LNCaP clone FGC (cell line): ENCODE results near the gene EPB41.

Source experiments
- DNase-seq: peaks from one replicate; pipeline ENCODE4 v3.0.0-alpha.2; 2011; ENCODE audit warnings: low read depth
- H3K4me3 ChIP-seq: 2 replicates; pipeline ENCODE4 v1.5.1; 2011; ENCODE audit warnings: mild to moderate bottlenecking, low read depth, low read length, control low read depth
- TF ChIP-seq, protein P1 (sequence below): IDR thresholded peaks from 2 replicates; pipeline ENCODE4 v1.5.1; 2012; ENCODE audit warnings: mild to moderate bottlenecking; ENCODE audit not compliant: control insufficient read depth, insufficient read depth; ENCODE audit errors: extremely low read depth

The EPB41 gene

DNA sequence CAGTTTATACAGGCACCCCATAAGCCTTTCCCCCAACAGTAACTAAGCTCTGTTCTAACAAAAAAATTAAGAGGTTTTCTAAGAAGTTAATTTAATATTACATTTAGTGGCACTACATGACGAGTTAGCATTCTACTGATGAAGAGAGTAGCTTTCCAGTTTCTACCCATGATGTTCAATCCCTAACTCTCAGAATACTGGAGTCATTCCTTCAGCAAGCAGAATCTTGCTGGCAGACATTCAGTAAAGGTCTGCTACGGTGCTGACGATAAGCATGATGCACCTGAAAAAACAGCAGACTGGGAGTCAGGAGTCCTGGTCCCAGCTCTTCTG is 242.9 kb downstream of the EPB41 start:
- DNase-seq, result no peak
- TF ChIP-seq, protein P1, sequence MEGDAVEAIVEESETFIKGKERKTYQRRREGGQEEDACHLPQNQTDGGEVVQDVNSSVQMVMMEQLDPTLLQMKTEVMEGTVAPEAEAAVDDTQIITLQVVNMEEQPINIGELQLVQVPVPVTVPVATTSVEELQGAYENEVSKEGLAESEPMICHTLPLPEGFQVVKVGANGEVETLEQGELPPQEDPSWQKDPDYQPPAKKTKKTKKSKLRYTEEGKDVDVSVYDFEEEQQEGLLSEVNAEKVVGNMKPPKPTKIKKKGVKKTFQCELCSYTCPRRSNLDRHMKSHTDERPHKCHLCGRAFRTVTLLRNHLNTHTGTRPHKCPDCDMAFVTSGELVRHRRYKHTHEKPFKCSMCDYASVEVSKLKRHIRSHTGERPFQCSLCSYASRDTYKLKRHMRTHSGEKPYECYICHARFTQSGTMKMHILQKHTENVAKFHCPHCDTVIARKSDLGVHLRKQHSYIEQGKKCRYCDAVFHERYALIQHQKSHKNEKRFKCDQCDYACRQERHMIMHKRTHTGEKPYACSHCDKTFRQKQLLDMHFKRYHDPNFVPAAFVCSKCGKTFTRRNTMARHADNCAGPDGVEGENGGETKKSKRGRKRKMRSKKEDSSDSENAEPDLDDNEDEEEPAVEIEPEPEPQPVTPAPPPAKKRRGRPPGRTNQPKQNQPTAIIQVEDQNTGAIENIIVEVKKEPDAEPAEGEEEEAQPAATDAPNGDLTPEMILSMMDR, result no peak
- H3K4me3 ChIP-seq, result no peak overlapping the region

DNA sequence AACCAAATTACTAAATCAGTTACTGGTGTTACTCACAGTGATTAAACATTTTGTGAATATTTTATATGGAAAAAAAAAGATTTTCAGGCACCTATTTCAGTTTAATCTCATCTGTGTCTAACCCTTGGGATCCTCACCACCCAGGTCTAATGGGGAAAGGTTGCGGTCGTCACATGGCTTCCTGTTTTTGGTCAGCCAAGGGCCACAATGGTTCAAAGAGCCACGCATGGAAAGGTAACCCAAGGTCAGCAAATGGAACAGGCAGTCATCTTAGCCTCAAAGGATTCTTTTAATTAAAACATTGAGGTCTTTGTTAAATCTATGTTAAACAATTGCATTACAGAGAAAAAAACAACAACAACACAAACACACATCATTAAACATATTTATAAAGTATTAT is 245.4 kb downstream of the EPB41 start:
- no peak for DNase-seq
- TF ChIP-seq, protein P1, result no peak
- no peak overlapping the region for H3K4me3 ChIP-seq

DNA sequence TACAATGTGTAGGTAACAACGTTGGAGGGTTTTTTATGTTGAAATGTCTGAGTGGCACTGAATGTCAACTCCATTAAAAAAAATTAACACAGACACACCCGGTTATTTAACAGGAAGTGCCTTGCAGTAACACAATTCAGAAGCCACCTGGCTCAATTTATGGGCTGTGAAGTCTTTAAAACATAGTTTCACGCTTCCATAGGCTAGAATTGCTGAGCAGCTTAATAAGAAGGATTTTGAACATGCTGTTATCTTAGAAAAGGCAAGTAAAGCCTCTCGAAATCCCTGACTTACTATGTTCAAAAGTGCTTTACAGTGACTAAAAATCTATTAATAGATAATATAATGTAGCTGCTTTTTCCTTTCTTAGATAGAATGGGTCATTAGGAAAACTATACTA is 247.7 kb downstream of the EPB41 start:
- H3K4me3 ChIP-seq, result no peak overlapping the region
- TF ChIP-seq, protein P1, result no peak
- no peak for DNase-seq

DNA sequence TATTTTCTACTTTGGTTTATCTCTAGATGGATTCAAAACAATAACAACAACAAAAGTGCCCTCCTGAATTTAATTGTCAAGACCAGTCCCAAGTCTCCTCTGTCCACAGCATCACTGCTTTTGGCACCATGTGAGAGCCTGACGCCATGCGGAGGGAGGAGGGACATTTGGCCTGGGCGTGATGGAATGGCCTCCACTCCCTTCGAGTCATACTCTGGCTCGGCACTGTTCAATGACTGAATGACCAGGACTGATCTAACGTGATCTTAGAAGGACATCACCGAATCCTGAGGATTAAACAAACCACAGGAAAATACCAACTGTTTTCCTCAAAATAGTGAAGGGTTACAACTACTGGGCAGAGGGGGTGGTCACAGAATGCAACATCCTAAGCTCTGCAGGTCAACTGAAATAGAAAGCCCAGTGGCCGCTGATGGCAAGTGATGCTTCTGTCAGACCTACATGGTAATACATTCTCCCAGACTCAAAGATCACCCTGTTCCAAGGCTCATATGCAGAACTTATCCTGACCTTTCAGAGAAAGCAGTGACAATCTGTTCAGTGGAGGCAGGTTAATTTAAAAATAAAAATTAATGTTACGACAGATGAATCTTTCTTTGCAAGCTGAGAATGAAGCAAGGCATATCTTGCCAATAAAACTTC is 248.2 kb downstream of the EPB41 start:
- TF ChIP-seq, protein P1, result no peak
- no peak for DNase-seq
- no peak overlapping the region for H3K4me3 ChIP-seq

- DNase-seq, result no peak
- no peak overlapping the region for H3K4me3 ChIP-seq
- TF ChIP-seq, protein P1, result no peak
Measured at GRCh38 chr1:29164588-29164987, 250.2 kb downstream of the EPB41 start.

- TF ChIP-seq, protein P1, result no peak
- no peak overlapping the region for H3K4me3 ChIP-seq
- DNase-seq, result no peak
Measured at GRCh38 chr1:29166291-29166878, 252.0 kb downstream of the EPB41 start.

- no peak overlapping the region for H3K4me3 ChIP-seq
- TF ChIP-seq, protein P1, result no peak
- no peak for DNase-seq
Measured at GRCh38 chr1:29167904-29168303, 253.5 kb downstream of the EPB41 start.
